Measurements from ENCODE around the gene XYLT1. TPM values are rescaled to one million over a fixed set of nuclear protein-coding genes. Genes with fewer than 3 reads are reported as not detected.

The XYLT1 gene
- total RNA-seq, 1 experiment from 2014 or later: 25.0 TPM

DNA sequence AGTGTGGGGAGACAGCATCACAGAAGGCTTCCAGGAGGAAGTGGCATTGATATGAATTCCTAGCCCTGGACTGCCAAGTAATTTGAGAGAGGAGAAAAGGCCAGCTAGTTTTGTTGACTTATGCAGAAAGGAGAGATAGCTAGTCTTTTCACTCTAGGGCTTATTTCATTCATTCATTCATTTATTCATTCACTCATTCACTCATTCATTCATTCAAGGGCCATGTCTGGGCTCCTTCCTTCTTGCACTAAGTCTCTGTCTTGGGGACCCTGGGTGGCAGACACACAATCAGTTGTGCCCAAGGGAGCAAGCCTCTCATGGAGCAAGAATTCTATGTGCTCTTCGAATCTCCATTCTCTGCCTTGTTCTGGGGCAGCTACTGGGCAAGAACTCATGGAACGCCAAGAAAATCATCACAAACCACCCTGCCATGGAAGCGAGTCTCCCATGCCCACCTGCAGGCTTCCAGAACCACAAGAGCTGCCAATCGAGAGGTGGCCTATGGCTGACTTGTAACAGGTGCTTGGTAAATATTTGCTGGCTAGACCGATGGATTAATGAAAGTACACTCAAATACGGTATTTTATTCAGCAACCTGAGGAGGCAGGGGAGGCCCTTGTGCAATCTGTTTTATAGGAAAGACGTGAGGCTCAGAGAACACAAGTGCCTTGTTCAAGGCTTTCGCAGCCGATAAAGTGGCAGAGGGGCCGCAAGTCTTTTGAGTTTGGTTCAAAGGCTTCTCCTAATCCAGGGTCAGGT is 223.6 kb downstream of the XYLT1 start (continued):
- no peak for TF ChIP-seq AR (CRISPR knock-in tag; IDR thresholded peaks at IDR 0.05)
- TF ChIP-seq OVOL2 (CRISPR knock-in tag; IDR thresholded peaks at IDR 0.05; ENCODE audit: borderline replicate concordance): no peak
- TF ChIP-seq ZNF121 (CRISPR knock-in tag; IDR thresholded peaks at IDR 0.05): no peak
- TF ChIP-seq NFYB (CRISPR knock-in tag; conservative IDR thresholded peaks at IDR 0.05; ENCODE audit: low read depth): no peak
- TF ChIP-seq, protein P1, sequence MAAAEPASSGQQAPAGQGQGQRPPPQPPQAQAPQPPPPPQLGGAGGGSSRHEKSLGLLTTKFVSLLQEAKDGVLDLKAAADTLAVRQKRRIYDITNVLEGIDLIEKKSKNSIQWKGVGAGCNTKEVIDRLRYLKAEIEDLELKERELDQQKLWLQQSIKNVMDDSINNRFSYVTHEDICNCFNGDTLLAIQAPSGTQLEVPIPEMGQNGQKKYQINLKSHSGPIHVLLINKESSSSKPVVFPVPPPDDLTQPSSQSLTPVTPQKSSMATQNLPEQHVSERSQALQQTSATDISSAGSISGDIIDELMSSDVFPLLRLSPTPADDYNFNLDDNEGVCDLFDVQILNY (CRISPR knock-in tag; IDR thresholded peaks at IDR 0.05): no peak
- TF ChIP-seq ESRRA (CRISPR knock-in tag; IDR thresholded peaks at IDR 0.05; ENCODE audit: borderline replicate concordance): no peak
- TF ChIP-seq CDX4 (CRISPR knock-in tag; IDR thresholded peaks at IDR 0.05; ENCODE audit: borderline replicate concordance): no peak
- TF ChIP-seq, protein P2, sequence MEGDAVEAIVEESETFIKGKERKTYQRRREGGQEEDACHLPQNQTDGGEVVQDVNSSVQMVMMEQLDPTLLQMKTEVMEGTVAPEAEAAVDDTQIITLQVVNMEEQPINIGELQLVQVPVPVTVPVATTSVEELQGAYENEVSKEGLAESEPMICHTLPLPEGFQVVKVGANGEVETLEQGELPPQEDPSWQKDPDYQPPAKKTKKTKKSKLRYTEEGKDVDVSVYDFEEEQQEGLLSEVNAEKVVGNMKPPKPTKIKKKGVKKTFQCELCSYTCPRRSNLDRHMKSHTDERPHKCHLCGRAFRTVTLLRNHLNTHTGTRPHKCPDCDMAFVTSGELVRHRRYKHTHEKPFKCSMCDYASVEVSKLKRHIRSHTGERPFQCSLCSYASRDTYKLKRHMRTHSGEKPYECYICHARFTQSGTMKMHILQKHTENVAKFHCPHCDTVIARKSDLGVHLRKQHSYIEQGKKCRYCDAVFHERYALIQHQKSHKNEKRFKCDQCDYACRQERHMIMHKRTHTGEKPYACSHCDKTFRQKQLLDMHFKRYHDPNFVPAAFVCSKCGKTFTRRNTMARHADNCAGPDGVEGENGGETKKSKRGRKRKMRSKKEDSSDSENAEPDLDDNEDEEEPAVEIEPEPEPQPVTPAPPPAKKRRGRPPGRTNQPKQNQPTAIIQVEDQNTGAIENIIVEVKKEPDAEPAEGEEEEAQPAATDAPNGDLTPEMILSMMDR (IDR thresholded peaks at IDR 0.05): no peak
- TF ChIP-seq, protein P3, sequence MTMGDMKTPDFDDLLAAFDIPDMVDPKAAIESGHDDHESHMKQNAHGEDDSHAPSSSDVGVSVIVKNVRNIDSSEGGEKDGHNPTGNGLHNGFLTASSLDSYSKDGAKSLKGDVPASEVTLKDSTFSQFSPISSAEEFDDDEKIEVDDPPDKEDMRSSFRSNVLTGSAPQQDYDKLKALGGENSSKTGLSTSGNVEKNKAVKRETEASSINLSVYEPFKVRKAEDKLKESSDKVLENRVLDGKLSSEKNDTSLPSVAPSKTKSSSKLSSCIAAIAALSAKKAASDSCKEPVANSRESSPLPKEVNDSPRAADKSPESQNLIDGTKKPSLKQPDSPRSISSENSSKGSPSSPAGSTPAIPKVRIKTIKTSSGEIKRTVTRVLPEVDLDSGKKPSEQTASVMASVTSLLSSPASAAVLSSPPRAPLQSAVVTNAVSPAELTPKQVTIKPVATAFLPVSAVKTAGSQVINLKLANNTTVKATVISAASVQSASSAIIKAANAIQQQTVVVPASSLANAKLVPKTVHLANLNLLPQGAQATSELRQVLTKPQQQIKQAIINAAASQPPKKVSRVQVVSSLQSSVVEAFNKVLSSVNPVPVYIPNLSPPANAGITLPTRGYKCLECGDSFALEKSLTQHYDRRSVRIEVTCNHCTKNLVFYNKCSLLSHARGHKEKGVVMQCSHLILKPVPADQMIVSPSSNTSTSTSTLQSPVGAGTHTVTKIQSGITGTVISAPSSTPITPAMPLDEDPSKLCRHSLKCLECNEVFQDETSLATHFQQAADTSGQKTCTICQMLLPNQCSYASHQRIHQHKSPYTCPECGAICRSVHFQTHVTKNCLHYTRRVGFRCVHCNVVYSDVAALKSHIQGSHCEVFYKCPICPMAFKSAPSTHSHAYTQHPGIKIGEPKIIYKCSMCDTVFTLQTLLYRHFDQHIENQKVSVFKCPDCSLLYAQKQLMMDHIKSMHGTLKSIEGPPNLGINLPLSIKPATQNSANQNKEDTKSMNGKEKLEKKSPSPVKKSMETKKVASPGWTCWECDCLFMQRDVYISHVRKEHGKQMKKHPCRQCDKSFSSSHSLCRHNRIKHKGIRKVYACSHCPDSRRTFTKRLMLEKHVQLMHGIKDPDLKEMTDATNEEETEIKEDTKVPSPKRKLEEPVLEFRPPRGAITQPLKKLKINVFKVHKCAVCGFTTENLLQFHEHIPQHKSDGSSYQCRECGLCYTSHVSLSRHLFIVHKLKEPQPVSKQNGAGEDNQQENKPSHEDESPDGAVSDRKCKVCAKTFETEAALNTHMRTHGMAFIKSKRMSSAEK (CRISPR knock-in tag; IDR thresholded peaks at IDR 0.05; ENCODE audit: borderline replicate concordance): no peak
- TF ChIP-seq, protein P4, sequence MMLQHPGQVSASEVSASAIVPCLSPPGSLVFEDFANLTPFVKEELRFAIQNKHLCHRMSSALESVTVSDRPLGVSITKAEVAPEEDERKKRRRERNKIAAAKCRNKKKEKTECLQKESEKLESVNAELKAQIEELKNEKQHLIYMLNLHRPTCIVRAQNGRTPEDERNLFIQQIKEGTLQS (CRISPR knock-in tag; conservative IDR thresholded peaks at IDR 0.05): no peak
- TF ChIP-seq FOXP4 (CRISPR knock-in tag; IDR thresholded peaks at IDR 0.05): no peak
- TF ChIP-seq TEAD1 (CRISPR knock-in tag; IDR thresholded peaks at IDR 0.05): no peak
